ENCODE data around the gene POLR2M. TPM values are rescaled to one million over a fixed set of nuclear protein-coding genes. Genes with fewer than 3 reads are reported as not detected.

The POLR2M gene
- total and polyA plus RNA-seq, 3 donors from 2014 or later = 33.3 to 97.7 (median 87.2) TPM

- TF ChIP-seq POLR2A (IDR thresholded peaks at IDR 0.05) = no peak
- TF ChIP-seq, protein P1, sequence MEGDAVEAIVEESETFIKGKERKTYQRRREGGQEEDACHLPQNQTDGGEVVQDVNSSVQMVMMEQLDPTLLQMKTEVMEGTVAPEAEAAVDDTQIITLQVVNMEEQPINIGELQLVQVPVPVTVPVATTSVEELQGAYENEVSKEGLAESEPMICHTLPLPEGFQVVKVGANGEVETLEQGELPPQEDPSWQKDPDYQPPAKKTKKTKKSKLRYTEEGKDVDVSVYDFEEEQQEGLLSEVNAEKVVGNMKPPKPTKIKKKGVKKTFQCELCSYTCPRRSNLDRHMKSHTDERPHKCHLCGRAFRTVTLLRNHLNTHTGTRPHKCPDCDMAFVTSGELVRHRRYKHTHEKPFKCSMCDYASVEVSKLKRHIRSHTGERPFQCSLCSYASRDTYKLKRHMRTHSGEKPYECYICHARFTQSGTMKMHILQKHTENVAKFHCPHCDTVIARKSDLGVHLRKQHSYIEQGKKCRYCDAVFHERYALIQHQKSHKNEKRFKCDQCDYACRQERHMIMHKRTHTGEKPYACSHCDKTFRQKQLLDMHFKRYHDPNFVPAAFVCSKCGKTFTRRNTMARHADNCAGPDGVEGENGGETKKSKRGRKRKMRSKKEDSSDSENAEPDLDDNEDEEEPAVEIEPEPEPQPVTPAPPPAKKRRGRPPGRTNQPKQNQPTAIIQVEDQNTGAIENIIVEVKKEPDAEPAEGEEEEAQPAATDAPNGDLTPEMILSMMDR (IDR thresholded peaks at IDR 0.05) = no peak
- Histone ChIP-seq H3K27ac (no peak overlapping the region), H3K4me3 (no peak overlapping the region), H3K36me3 (ENCODE audit: low read depth, missing control alignments) (no peaks in the 10 kb centered on the region), H3K9me3 (no peaks in the 10 kb centered on the region), H3K27me3 (no peaks in the 10 kb centered on the region), H3K4me1 (peaks cover 9% of the 10 kb centered on the region)
- intact Hi-C loops (cut with DNase I; ENCODE audit: low total_unique reads) = no loop called here
- DNase-seq = no peak
- 65 to 79% methylated on average over 3 of the region's 3 CpGs for WGBS, 2 donors
Observed at GRCh38 chr15:57704441-57704840, 2.1 kb upstream of the POLR2M start.

- H3K27me3 ChIP-seq = no peaks in the 10 kb centered on the region
- H3K9me3 ChIP-seq = no peaks in the 10 kb centered on the region
- peaks cover 9% of the 10 kb centered on the region for H3K4me1 ChIP-seq
- no peak for DNase-seq
- WGBS, 2 donors = 50 to 59% methylated on average over 12 of the region's 12 CpGs
- no peaks in the 10 kb centered on the region for H3K36me3 ChIP-seq (ENCODE audit: low read depth, missing control alignments)
- peak overlapping the region; percentile 94 to 96 for H3K27ac ChIP-seq
- intact Hi-C loops (cut with DNase I; ENCODE audit: low total_unique reads) = no loop called here
- TF ChIP-seq, protein P1 (IDR thresholded peaks at IDR 0.05) = no peak
- TF ChIP-seq POLR2A (IDR thresholded peaks at IDR 0.05) = no peak
- peak overlapping the region; percentile 99 for H3K4me3 ChIP-seq
Observed at GRCh38 chr15:57705746-57706404, 639 bp upstream of the POLR2M start.

DNA sequence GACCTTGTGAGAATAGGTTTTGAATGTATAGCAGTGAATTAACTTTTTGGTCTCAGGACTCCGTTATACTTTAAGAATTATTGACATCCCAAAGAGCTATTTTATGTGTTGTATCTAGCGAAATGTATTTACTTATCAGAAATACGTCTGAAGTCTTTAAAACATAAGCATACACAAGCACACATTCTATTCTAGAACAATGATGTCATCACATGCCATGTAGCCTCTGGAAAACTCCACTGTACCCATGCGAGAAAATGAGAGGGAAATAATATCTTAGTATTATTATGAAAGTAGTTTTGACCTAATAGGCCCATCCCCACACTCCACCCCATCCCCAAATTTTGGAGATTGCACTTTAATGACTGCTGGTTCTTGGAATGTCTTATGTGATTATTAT lies 1.5 kb downstream of the POLR2M start:
- DNase-seq = no peak
- Histone ChIP-seq H3K27me3 (no peaks in the 10 kb centered on the region), H3K27ac (peak overlapping the region in 1 of 2 donors; percentile 96), H3K36me3 (ENCODE audit: low read depth, missing control alignments) (no peaks in the 10 kb centered on the region), H3K4me1 (peaks cover 9% of the 10 kb centered on the region), H3K4me3 (no peak overlapping the region), H3K9me3 (no peaks in the 10 kb centered on the region)
- intact Hi-C loops (cut with DNase I; ENCODE audit: low total_unique reads) = no loop called here
- TF ChIP-seq, protein P1 (IDR thresholded peaks at IDR 0.05) = no peak
- no peak for TF ChIP-seq POLR2A (IDR thresholded peaks at IDR 0.05)
- 43 to 48% methylated on average over 4 of the region's 4 CpGs for whole genome bisulfite sequencing, 2 donors

GRCh38 chr15:57718309-57718708 lies 11.8 kb downstream of the POLR2M start:
- Histone ChIP-seq H3K36me3 (ENCODE audit: low read depth, missing control alignments) (no peaks in the 10 kb centered on the region), H3K4me3 (no peak overlapping the region)

More at GRCh38 chr15:57718309-57718708, 11.8 kb downstream of the POLR2M start:
- intact Hi-C loops (cut with DNase I; ENCODE audit: low total_unique reads) = no loop called here
- no peaks in the 10 kb centered on the region for H3K27me3 ChIP-seq
- no peaks in the 10 kb centered on the region for H3K9me3 ChIP-seq
- no peak for DNase-seq
- TF ChIP-seq, protein P1 (IDR thresholded peaks at IDR 0.05) = no peak
- TF ChIP-seq POLR2A (IDR thresholded peaks at IDR 0.05) = no peak
- H3K4me1 ChIP-seq = no peaks in the 10 kb centered on the region
- 89 to 90% methylated on average over 2 of the region's 2 CpGs for WGBS, 2 donors
- H3K27ac ChIP-seq = no peak overlapping the region
